GM18951 (cell line): ENCODE results near the gene ZNF281.
"Not testable (repeated sequence)": the region's sequence is repeated elsewhere in the genome, so short reads cannot be mapped to it uniquely, and the experiment has no call there.

Source experiments
- POLR2A ChIP-seq: IDR thresholded peaks from 4 replicates; pipeline ENCODE4 v1.6.1; 2011; ENCODE audit warnings: mild to moderate bottlenecking; ENCODE audit not compliant: insufficient read length, insufficient read depth; ENCODE audit errors: extremely low read depth
- in situ Hi-C: fragments of 300-500 bp; cut with MboI; formaldehyde crosslinking; loops from one replicate; pipeline ENCODE4 v1.12.0; 2022; ENCODE audit warnings: low sequenced_read_pairs, mixed read lengths, inconsistent platforms; ENCODE audit not compliant: unreplicated experiment

The ZNF281 gene

DNA sequence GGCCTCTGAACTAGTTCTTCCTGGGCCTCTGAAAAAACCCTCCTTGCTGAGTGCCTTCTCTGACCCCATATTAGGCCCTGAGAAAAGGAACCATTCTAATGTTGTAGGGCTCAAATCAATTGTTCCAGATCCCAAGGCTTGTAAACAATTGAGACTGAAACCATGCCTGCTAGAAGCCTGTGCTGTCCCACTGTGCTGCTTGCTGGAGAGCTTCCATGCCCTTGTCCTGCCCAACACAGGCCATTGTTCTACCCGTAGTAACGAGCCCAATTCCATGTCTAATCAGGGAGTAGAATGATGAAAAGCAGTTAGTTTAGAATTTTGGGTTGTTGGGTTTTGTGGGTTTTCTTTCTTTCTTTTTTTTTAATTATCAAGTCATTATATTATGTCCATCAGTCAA lies 47.4 kb downstream of the ZNF281 start:
- in situ Hi-C loops: no loop called here
- no peak for TF ChIP-seq POLR2A

DNA sequence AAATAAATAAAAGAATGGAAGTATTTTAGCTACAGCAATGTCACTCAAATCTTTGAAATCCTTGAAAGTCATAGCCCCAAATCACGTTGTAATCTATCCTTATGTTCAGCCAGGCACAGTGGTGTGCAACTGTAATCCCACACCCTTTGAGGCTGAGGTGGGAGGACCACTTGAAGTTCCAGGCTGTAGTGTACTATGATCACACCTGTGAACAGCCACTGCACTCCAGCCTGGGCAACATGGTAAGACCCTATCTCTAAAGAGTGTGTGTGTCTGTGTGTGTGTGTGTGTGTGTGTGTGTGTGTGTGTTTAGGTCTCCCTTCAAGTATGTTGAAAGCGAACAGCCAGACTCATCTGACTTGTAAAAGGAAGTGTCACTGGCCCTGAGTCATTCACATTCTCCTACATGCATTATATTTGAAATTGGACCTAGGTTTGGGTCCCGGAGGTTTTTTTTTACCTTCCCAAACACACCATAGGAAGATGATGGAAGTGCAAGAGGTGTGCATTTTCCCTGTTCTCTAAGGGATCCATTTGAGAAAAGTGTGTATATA lies 50.1 kb downstream of the ZNF281 start:
- in situ Hi-C loops: no loop called here
- TF ChIP-seq POLR2A: no peak

GRCh38 chr1:200357925-200358324 lies 51.9 kb downstream of the ZNF281 start:
- in situ Hi-C loops: not testable (repeated sequence)

GRCh38 chr1:200355801-200356200 lies 54.0 kb downstream of the ZNF281 start:
- no peak for TF ChIP-seq POLR2A
- in situ Hi-C loops: no loop called here
